Peyer's patch (tissue), 4 donors: ENCODE measurements around the gene RASGRF2.

Source experiments
- POLR2A ChIP-seq, 2 donors: fragments of 450-650 bp; IDR thresholded peaks; one replicate each; pipeline ENCODE4 v1.5.1; 2017; ENCODE audit warnings: antibody characterized with exemption in 2 of 2, mild to moderate bottlenecking in 2 of 2, moderate library complexity in 2 of 2
- TF ChIP-seq, protein P1 (sequence below), 6 experiments: fragments of 450-650 bp in 4 of 6; fragments of 200-600 bp in 2 of 6; sonication (generic) in 1 of 6; IDR thresholded peaks; one replicate each; pipeline ENCODE4 v1.5.1; 2017 to 2019; ENCODE audit warnings: antibody characterized with exemption in 6 of 6, mild to moderate bottlenecking in 3 of 6, moderate library complexity in 1 of 6

- TF ChIP-seq, protein P1, sequence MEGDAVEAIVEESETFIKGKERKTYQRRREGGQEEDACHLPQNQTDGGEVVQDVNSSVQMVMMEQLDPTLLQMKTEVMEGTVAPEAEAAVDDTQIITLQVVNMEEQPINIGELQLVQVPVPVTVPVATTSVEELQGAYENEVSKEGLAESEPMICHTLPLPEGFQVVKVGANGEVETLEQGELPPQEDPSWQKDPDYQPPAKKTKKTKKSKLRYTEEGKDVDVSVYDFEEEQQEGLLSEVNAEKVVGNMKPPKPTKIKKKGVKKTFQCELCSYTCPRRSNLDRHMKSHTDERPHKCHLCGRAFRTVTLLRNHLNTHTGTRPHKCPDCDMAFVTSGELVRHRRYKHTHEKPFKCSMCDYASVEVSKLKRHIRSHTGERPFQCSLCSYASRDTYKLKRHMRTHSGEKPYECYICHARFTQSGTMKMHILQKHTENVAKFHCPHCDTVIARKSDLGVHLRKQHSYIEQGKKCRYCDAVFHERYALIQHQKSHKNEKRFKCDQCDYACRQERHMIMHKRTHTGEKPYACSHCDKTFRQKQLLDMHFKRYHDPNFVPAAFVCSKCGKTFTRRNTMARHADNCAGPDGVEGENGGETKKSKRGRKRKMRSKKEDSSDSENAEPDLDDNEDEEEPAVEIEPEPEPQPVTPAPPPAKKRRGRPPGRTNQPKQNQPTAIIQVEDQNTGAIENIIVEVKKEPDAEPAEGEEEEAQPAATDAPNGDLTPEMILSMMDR (IDR thresholded peaks at IDR 0.05) = no peak
- TF ChIP-seq POLR2A (IDR thresholded peaks at IDR 0.05) = no peak
These were observed 216.9 kb downstream of the RASGRF2 start for GRCh38 chr5:81177061-81177460.
